NCI-H2029 (cell line): ENCODE results near the gene ZNF580.

Experiments used
- DNase-seq: peaks from one replicate; lab custom pipeline; 2025; lab: John Stamatoyannopoulos, UW

The ZNF580 gene

DNA sequence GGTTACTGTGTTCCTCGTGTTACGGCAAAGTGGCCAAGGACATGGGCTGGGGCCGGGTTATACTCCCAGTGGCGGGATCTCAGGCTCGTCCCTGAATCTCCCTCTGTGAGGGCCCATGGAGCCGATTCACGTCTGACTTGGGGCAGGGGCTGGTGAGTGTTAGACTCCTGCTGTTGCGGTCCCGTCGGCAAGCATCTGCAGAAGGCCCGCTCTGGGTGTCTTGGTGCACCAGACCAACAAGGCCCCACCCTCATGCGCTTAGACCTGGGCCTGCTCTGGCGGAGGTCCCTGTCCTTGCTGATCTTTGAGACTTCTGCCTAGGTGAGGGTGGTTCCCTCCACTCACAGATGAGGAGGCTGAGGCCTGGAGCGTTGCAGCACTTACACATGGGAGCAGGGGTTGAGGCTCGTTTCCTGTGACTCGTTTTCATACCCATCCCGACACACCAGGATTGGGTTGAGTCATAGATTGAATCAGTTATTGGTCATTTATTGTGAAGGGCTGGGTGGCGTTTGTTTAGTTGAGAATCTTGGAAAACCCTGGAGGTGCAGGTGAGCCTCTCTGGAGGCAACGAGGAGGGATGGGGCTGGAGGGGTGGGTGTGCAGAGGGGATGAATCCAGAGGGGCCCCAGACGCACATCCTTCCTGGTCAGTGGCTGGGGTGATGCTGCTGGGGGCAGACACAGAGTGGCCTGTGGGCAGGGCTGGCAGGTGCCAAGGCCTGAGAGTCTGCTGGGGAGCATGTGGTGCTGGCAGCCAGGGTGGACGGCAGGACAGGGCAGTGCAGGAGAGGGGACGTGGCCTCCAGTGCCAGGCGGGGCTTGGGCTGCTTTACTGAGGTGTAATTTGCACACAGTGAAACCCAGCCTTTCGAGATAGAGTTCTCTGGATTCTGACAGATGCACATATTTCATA is 38.8 kb downstream of the ZNF580 start:
- DNase-seq = no peak

GRCh38 chr19:55680339-55681130 is 39.7 kb downstream of the ZNF580 start:
- no peak for DNase-seq

- no peak for DNase-seq
These were observed 40.6 kb downstream of the ZNF580 start for GRCh38 chr19:55681131-55682092.

DNA sequence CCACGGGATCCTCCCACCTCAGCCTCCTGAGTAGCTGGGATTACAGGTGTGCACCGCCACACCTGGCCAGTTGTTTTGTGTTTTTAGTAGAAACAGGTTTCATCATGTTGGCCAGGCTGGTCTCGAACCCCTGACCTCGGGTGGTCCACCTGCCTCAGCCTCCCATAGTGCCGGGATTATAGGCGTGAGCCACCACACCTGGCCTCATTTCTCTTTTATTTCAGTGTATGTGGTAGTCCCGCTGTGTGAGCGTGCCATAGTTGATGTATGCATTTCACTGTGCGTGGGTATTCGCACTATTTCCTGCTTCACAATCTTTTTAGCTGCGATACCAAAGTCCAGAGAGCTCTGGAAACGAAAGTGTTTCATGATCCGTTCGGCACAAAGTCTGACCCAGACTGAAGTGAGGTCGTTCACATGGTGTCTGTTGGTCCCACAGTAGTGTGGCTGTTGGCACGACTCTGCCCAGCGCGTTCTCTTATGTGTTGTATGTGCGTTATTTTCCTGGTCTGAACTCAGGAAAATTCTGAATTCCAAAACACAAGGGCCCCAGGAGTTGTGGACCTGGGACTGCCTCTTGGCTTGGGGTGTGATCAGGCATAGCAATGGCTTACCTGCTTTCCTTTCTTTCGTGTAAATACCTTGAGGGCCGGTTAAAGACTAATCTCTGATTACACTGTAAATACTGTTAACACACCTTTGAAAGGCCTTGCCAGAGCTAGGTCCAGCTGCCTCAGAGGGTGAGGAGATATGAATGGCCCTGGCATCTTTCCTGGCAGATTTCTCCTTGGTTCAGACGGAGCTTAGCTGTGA is 42.9 kb downstream of the ZNF580 start:
- DNase-seq = peak; percentile 45

DNA sequence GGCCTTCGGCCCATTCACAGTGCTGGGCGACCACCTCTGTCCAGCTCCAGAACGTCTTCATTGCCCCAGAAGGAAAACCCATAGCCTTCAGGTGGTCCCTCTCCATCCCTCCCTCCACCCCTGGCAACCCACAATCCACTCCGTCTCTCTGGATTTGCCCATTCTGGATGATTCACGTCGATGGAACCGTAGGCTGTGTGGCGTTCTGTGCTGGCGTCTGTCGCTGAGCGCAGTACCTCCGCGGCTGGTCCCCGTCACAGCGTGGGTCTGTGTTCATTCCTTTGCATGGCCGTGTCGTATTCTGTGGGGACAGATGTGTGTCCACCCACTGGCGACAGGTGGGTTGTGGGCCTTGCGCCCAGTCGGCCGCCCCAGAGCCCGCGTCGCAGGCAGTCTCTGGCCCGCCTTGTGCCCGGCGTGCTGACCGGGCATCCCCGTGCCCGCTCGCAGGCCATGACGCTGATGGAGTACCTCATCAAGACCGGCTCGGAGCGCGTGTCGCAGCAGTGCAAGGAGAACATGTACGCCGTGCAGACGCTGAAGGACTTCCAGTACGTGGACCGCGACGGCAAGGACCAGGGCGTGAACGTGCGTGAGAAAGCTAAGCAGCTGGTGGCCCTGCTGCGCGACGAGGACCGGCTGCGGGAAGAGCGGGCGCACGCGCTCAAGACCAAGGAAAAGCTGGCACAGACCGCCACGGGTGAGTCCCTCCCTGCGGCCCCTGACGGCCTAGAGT is 44.3 kb downstream of the ZNF580 start:
- no peak for DNase-seq

- DNase-seq = no peak
These were observed 45.0 kb downstream of the ZNF580 start for GRCh38 chr19:55685776-55686175.

DNA sequence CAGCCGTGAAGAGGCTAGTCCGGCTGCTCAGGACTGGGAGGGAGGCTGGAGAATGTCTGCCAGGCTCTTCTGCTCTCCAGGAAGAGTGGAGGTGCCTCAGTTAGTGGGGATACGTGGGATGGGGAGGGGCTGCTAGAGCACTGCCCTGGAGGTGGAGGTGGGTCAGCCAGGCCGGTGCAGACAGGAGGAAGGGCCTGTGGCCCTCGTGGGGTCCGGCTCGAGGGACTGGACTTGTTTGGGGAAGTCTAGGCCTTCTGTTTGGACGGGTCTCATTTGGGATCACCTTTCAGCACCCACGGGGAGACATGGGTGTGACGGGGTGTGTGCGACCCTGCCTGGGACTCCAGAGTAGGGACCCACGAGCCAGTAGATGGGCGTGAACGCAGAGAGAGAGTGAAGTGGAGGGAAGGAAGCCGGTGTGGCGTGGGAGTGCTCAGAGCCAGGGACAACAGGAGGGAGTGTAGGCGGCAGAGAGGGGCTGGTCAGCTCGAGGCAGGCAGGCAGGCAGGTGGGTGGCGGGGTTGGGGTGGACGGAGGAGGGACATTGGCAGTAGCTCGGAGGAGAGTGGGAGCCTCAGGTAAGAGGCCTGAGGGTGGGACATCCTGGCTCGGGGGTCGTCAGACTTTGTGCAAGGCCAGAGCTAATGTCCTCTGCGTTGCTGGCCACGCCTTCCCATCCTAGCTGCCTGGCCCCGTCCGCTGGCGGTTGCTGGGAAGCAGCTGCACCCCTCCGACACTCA is 45.7 kb downstream of the ZNF580 start:
- no peak for DNase-seq

DNA sequence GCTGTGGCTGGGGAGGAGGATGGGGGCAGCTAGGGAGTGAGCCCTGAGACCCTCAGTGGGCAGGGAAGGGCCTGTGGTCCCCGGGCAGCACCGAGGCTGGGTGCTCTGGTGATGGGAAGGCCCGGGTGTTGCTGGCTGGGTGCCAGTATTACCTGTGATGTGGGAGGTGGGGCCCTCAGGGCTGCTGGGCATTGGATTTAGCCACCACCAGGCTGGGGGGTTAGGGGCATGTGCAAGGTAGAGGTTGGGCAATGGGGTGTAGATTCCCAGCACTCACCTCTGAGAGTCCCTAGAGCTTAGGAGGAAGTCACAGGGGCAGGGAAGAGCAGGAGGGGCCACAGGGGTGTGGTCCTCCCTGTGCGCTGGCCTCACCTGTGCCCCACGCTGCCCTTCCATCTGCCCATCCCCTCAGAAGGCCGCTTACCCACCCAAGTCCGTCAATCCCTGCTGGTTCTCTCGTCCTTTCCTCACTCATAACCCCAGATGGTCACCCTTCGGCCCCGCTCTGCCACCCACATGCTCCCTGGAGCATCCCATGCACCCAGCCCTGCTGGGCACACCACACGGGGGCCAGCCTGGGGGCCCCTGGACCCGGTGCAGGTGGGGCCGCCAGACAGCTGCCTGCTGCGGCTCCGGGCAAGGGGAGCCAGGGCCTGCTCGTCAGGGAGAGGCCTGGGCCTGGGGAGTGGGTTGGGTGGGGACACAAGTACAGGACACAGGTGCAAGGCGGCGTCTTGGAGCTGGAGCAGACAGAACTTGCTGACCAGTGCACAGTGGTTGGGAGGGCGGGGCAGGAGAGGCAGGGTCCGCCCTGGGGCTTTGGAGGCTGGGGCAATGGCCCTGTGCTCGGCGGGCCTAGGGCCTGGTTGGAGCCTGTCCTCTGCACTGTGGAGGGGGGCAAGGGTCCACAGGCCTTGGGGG is 46.7 kb downstream of the ZNF580 start:
- no peak for DNase-seq

DNA sequence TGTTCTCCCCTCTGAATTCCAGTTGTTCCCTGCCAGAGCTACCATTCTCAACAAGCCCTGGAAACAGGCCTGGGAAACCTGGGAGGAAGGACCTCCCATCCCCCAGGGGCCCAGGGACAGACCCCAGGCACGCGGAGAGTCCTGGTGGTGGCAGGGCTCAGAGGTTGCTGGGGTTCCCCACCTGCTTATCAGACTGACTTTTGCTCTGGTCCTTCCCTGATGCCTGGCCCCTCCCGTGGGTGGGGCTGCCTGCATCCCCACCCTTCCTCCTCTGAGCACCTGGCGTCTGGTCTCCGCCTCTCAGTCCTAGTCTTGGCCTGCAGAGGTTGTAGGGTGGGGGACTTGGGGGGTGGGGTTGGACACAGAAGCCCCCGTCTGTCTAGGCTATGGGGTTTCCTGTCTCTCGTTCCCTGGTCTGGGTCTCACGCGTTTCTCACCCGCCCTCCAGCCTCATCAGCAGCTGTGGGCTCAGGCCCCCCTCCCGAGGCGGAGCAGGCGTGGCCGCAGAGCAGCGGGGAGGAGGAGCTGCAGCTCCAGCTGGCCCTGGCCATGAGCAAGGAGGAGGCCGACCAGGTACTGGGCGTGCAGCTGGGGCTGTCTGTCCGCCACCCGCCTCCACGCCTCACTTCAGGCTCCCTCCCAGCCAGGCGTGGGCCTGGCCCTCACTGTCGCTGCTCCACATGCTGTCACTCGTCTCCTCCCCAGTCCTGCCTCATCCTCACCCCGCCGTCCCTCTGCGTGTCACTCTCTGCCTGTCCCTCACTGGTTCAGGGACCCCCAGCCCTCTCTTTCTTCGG is 47.8 kb downstream of the ZNF580 start:
- DNase-seq = no peak

- no peak for DNase-seq
These were observed 48.8 kb downstream of the ZNF580 start for GRCh38 chr19:55689411-55690108.

GRCh38 chr19:55690109-55690768 is 49.4 kb downstream of the ZNF580 start:
- DNase-seq = no peak

DNA sequence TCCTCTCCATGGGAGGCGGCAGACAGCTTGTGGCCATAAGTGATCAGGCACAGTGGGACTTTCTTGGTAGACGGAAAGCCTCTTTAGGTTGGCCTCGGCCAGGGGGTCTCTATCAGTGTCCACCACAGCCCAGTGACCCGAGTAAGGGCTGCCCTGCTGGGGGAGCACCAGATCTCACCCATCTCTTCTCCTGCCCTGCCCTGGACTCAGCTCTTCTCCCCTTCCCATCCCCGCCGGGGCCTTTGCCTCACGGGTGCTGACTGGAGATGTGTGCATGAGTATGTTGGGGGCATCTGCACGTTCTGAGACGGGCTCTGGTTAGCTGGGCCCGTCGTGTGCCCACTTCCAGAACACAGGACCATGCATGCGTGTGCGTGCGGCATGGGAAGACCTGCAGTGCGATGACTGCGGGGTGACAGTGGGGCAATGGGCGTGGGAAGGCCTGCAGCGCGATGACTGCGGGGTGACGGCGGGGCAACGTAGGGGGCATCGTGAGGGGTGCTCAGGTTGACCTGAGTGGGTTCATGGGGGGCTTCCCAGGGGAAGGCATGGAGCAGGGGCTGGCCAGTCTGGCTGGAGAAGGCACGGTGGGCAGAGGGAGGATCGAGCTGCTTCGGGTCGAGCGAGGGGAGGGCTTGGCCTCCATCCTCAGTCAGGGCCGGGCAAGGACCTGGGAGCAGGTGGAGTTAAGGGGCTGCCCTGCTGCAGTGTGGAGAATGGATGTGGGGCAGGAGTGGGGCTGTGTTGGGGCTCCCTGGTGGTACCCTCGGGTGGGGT is 50.2 kb downstream of the ZNF580 start:
- DNase-seq = no peak

DNA sequence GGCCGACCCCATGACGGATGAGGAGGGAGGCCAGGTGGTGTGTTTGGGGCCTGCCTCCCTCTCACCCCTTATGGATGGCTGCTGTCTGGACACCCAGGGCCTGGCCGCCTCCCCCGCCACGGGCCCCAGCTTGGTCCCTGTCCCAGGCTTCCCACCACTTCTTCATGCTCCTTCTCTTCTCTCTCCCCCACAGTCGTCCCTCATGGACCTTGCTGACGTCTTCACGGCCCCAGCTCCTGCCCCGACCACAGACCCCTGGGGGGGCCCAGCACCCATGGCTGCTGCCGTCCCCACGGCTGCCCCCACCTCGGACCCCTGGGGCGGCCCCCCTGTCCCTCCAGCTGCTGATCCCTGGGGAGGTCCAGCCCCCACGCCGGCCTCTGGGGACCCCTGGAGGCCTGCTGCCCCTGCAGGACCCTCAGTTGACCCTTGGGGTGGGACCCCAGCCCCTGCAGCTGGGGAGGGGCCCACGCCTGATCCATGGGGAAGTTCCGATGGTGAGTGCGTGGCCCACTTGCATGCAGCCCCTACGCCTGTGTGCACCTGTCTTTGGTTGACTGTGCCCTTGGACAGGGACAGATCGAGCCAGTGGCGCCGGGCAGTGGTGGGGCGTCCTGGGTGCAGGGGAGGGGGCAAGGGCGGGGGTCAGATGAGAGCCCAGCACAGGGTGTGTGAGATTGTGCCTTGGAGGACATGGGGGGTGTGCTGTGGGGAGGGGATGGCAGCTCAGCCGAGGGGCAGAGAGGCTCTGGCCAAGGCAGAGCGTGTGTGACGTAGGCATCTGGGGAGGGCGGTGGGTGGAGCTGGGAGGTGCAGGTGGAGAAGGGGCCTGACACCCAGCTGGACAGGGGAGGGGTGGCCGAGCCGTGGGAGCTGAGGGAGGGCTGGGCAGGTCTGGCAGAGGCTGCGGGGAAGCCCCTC is 51.0 kb downstream of the ZNF580 start:
- DNase-seq = no peak

DNA sequence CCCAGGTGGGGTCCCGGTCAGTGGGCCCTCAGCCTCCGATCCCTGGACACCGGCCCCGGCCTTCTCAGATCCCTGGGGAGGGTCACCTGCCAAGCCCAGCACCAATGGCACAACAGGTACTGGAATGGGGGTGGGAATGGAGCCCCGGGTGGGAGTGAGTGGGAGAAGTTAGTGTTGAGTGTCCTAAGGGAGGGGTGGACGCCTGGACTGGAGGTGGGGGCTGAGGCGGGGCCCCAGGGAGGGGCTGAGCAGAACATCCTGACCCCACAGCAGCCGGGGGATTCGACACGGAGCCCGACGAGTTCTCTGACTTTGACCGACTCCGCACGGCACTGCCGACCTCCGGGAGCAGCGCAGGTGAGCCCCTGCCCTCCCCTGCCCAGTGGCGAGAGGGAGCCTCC is 51.9 kb downstream of the ZNF580 start:
- no peak for DNase-seq
